COLO668 (cell line): ENCODE measurements around the gene MT1M.
A peak's percentile ranks its signal among the peaks of the same experiment; 100 is the strongest.
"Not testable (repeated sequence)": the region's sequence is repeated elsewhere in the genome, so short reads cannot be mapped to it uniquely, and the experiment has no call there.

Experiments used
- DNase-seq: peaks from one replicate; lab custom pipeline; 2025; ENCODE audit not compliant: unreplicated experiment; lab: John Stamatoyannopoulos, UW

Gene MT1M

DNA sequence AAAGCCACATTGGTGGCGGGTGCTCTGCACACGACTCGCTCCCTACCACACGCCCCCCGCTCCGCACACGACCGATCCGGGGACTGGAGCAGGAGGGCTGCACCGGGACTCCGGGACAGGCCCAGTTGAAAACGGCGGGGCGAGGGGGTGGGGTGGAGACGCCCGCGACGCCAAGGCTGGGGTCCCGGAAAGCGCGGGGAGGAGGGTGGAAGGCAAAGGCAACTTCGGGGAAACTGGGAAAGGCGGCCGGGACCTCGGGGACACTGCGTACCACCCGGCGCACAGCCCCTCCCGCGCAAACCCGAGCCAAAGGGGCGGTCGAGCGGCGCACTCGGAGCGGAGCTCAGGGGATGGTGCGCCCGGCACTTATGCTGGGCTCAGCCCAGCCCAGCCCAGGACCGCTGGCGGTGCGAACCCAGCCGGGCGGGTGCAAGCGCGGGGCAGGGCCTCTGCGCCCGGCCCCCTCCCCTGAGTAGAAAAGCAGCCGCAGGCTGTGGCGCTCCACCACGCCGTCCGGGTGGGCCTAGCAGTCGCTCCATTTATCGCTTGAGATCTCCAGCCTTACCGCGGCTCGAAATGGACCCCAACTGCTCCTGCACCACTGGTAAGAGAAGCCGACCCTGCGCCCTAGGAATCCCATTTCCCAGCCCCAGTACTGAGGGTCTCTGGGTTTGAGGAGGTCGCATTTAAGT, at the start of gene MT1M:
MT1M (plus strand) TSS at position 504 of the 692 bp plus-strand sequence; CDS start at position 577, 73 bp downstream.
- DNase-seq: no peak

DNA sequence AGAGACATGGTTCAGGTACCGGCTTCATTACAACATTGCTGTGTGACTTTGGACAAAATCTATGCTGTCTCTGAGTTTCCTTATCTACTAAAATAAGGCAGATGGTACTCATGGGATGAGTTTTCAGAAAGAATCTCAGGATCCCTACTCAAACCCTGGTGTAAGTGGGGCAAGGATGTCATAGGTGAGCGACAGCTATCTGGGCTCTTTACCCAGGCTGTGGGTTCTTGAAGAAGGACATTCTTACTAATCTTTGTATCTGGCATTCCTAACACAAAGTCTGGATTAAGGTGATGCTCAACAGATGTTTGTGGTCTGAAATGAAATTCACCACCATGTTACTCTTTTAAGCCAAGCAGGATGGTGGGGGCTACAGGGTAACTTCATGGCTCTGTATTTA, 49.5 kb upstream of the MT1M start:
- DNase-seq: not testable (repeated sequence)

DNA sequence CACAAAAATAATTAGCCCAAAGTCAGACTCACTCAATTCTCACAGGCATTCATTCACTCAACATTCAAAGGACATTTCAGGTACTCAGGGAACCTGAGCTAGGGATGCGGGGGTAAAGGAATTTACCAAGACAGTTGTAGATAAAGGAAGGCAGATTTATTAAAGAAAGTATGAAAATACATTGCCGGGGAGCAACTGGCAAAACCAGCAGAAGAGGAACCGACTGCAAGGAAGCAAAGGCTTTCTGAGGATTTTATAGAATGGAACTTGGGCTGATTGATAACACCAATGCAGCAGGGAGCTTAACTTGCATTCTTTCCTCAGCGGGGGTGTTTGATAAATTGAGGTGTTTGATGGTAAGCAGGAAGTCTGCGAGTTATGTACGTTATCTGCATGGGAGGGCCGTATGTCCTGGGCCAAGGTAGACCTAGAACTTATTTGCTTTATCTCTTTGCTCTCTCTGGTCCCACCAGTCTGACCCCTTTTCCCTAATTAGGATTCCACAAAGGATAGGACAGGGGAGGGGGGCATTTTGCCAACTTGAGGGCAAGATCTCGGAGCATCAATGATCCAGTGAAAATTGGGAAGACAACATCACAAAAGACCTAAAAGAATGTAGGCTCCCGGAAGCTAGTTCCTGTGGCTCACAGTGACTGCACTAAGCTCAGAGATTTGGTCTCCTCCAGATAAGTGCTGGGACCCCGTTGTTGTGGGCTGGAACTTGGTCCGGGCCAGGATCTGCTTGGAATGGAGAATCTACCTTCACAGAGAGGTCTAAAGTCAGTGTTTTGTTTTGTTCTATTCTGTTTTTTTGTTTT, 48.9 kb upstream of the MT1M start:
- DNase-seq: no peak

DNA sequence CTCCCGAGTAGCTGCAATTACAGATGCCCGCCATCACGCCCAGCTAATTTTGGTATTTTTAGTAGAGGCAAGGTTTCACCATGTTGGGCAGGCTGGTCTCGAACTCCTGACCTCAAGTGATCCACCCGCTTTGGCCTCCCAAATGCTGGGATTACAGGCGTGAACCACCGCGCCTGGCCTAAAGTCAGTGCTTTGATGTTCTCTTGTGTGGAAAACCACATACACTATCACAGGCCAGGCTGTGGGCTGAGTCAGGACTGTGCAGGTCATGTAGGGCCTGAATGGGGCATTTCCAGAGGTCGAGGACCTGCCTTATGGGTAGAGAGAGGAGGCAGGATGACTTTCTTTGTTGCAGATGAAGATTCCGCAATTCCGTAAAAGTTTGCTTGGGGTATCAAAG, 48.2 kb upstream of the MT1M start:
- no peak for DNase-seq

DNA sequence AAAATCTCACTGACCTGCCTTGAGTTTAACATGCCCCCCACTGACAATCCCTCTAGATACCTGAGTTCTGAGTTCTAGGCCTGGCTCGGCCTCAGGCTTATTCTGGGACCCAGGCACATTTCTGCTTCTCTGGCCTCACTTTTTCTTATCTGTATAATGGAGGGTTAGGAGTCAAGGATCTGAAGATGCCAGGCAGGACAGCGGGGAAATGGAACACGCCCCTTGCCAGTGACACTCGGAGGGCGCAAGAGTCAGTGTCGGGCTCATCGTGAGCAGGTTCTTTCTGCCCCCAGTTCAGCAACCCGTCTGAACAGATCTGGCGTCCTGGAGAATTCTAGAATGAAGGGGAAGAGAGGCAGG, 43.7 kb upstream of the MT1M start:
- no peak for DNase-seq

DNA sequence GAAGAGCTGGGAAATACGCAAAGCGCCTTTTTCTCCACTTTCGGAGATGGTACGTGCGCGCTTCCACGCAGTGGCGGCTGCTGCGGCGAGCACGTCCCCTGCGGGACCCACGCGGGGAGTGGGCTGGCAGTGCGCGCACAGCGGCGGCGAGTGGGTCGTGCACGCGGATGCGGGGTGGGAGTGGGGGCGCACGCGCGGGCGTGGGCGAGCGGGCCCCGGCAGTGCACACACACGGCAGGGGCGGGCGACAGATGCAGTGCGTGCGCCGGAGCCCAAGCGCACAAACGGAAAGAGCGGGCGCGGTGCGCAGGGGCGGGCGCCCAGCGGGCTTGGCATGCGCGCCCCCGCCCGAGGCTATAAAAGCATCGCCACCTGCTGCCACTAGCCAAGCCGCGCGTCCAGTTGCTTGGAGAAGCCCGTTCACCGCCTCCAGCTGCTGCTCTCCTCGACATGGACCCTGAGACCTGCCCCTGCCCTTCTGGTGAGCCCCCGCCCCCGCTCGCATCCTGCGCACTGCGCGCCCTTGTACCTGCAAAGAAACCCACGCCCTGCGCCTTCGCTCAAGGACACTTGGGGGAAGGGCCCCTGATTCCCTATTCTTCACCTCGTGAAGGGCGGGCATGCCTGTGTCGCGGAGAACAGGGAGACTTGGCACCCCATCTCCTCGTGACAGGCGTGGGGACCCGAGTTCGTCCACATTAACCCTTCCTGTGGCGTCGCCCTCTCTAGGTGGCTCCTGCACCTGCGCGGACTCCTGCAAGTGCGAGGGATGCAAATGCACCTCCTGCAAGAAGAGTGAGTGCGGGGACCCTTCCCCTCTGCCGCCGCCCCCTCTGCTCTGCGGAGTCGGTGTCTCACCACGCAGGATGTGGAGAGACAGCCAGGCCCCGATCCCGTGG, 43.1 kb upstream of the MT1M start, which contains the start of gene MT3:
MT3 (plus strand) TSS at position 388 of the 899 bp plus-strand sequence; CDS start at position 451, 63 bp downstream.
- peak; percentile 81 for DNase-seq

DNA sequence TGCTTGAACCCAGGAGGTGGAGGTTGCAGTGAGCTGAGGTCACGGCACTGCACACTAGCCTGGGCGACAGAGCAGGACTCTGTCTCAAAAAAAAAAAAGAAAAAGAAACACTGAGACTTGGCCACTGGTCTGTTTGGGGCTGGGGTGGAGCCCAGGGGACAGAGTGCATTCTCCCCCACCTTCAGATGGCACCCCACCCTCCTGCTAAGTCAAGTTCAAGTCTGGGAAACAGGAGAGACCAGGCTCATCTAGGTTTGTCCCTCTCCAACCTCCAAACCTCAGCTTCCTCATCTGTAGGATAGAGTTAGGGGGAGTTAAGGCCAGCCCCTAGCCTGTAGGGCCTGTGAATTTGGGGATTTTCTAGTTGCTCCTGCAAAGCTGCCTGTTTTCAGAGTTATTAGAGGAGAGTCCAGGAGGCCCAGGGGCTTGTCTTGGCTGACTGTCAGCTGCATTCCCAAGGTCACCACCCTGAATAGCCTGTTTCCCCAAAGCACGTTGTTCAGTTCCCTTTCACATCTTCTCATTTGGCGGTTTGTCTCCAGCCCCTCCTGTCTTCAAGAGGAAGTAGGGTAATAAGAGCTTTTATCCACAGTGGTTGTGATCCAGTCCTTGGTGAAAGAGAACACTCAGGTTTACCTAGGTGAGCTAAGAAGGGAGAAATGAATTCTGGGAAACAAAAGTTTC, 40.9 kb upstream of the MT1M start:
- DNase-seq: no peak

DNA sequence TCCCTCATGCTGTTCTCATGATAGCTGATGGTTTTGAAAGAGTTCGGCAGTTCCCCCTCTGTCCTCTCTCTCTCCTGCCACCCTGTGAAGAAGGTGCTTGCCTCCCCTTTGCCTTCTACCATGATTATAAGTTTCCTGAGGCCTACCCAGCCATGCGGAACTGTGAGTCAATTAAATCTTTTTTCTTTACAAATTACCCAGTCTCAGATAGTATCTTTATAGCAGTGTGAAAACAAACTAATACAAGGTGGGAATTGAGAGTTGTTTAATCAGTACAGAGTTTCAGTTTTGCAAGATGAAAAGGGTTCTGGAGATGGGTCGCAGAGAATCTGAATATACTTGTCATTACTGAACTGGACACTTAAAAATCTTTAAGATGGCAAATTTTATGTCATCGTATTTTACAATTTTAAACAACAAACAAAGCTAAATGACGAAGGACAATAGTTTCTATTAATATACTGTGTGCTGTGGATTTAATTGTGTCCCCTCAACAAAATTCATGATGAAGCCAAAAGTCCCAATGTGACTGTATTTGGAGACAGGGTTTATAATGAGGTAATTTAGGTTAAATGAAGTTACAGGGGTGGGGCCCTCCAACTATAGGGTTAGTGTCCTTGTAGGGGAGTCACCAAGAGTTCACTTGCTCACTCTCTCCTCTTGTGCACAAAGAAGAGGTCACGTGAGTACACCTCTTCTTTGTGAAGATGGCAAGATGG, 38.7 kb upstream of the MT1M start:
- DNase-seq: no peak

DNA sequence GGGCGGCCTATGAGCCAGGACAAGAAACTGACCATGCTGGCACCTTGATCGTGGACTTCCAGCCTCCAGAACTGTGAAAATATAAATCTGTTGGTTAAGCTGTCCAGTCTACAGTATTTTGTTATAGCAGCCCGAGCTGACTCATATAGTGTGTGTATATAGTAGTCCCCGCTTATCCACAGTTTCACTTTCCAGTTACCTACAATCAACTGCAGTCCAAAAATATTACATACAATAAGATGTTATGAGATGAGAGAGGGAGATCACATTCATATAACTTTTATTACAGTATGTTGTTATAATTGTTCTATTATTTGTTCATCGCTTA, 38.2 kb upstream of the MT1M start:
- no peak for DNase-seq

DNA sequence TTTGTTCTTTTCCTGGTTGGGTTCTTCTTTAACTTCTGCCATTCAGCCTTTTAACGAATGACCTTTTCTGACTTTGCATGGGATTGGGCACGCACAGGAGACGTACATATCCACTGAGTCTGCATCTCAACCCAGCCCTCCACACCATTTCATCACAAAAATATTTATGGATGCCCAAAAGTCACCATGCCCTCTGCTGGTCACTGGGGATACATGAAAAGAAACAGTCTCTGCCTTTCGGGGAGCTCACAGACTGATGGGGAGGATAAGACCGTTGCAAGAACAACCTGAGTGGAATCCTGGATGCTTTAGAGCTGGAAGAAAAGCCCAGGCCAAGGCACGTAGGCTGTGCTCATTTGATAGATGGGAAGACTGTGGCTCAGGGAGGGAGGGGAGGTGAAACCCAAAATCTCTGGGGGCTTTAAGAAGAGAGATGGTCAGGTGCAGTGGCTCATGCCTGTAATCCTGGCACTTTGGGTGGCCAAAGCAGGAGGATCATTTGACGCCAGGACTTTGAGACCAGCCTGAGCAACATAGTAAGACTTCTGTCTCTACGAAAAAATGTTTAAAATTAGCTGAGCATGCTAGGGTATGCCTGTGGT, 32.0 kb upstream of the MT1M start:
- peak; percentile 8 for DNase-seq

DNA sequence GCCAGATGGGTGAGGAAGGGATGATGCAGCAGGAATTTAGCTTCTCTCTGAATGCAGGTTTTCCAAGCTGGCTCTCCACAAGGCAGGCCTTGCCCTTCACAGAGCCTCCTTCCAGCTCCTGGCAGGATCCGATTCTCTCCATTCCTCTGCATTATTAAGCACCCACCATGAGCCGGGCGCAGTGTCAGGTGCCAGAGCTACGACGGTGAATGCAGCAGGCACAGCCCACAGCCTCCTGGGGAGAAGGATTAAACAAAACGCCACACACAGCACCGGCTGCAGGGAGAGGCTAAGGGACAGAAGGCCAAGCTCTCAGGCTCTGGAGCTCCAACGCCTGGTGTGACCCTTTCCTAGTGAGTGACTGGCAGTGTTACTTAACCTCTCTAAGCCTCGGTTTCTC, 31.1 kb upstream of the MT1M start:
- no peak for DNase-seq

DNA sequence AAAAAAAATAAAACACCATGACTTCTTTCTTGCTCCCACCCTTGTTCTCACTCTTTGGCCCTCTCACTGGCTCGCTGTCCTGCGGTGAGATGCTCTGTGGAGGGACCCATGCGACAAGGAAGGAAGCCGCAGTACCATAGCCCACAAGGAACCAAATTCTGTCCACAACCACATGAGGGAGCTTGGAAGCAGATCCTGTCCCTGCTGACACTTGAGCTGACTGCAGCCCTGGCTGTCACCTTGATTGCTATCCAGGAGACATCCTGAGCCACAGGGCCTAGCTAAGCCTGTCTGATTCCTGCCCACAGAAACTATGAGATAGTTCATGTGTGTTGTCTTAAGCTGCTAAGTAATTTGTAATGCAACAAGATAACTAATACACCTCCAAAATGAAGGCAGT, 28.9 kb upstream of the MT1M start:
- DNase-seq: peak; percentile 17

DNA sequence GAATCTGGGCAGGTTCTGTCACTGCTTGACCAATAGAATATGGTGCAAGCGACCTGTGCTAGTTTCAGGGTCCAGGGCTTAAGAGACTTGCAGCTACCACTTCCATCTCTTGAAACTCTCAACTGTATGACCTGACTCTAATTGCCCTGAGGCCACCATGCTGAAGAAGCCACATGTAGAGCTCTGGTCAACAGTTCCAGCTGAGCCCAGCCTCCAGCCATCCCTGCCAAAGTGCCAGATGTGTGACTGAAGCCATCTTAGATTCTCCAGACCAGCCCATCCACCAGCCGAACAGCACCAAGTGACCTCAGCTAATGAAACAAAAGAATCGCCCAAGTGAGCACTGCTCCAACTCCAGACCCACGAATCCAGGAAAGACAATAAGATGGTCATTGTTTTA, 27.5 kb upstream of the MT1M start:
- DNase-seq: no peak

DNA sequence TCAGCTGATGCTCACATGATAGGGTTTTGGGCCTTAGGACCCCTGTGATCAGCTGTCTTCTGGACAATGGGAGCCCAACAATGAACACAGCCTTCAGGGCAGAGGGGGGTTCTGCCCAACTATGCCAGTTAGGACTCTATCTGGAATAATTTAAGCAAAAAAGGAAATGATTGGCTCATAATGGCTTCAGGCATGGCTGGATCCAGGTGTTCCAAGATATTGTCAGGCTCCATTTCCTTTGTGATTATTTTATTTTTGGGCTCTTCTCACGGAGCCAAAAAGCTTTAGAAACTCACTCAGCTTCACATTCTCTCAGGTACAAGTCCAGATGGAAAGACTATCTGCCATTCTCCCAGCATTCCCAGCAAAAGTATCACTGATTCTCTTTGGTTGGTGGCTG, 27.0 kb upstream of the MT1M start:
- DNase-seq: no peak

DNA sequence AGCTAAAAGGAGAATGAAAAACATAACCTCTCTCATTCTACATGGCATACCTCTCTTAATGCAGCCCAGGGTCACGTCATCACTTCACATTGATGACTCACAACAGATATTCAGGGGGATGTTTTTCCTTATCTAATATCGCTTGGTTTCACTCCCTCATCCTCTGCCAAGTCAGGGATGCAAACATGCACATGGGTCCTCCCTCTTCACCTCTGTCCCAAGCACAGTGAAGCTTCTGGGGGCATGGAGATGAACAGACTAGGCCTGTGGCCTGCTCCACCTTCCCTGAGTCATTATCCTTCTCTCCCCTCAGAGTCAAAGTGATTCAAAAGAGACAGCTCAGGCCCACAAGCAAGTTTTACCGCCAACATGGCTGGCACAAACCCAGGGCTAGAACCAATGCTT, 26.4 kb upstream of the MT1M start:
- DNase-seq: no peak

DNA sequence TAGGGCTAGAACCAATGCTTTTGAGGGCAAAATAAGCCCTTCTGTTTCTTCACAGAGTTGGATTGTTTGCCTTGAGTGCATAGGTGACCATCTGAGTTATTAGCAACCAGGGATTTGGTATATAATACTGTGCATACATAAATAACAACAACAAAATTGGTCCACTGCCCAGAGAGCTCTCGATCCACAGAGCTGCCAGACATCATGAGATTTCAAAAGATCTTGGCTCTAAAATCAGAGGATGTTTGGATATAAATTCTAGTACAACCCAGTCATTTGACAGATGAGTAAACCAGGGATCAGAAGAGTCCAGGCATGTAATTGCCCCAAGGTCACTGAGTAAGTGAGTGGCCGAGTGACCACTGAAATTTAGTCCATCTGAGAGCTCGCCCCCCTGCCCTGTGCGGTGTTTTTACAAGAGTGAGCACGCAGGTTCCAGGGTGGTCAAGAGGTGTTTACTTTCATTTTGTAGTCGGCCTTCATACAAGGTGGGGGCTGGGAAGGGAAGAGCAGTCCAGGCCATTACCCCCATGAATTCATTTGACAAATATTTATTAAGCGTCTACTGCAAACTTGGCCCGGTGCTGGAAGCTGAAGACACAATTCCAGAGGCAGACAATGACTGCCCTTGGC, 25.9 kb upstream of the MT1M start:
- DNase-seq: no peak

DNA sequence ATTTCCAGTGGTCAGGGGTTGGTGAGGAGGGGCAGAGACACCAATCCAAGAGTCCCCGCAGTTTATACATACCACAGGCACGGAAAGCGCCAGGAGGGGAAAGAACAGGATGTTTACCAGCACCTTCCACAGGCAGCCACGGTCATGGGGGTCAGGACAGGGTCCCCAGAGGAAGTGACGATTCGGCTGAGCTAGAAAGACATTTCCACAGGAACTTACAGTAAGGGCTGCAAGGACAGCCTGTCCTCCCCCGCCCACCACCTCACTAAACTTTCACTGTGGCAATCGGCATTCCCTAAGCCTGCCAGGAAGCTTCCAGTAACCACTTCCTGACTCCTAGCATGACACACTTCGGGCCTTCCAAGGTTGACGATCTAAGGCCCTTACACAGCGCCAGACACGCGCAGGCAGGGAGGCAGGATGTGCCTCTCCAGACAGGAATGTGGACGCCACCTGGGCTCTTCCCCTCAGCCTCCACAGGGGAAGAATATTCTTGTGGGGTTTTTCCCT, 25.3 kb upstream of the MT1M start:
- no peak for DNase-seq

DNA sequence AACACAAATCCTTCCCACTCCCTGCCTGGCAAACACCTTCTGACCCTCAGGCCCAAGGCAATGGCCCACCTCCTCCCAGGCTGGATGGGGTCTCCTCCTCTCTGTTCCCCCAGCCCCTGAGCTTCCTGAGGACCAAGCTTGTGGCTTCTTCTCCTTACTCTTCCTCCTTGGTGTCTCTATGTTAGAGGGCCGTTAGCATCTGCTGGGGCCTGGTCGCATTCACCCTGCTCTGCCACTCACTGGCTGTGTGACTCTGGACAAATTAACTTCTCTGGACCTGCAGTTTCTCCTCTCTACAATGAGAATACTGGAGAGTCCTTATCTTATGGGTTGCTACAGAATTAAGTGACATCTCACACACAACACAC, 24.8 kb upstream of the MT1M start:
- no peak for DNase-seq
